Breast epithelium (tissue), 3 donors: ENCODE data around the gene GPT2.

Experiments
- POLR2A ChIP-seq: fragments of 450-650 bp; IDR thresholded peaks from one replicate; pipeline ENCODE4 v1.6.1; 2016; ENCODE audit warnings: antibody characterized with exemption, mild to moderate bottlenecking, moderate library complexity
- POLR2AphosphoS5 ChIP-seq, 3 donors: sonication (generic); formaldehyde crosslinking; IDR thresholded peaks; one replicate each; pipeline ENCODE4 v1.6.1; 2017; ENCODE audit warnings: antibody characterized with exemption in 3 of 3
- TF ChIP-seq, protein P1 (sequence below), 3 donors: fragments of 450-650 bp; IDR thresholded peaks; one replicate each; pipeline ENCODE4 v1.5.1; 2016 to 2017; ENCODE audit warnings: antibody characterized with exemption in 3 of 3, mild to moderate bottlenecking in 3 of 3, moderate library complexity in 3 of 3

DNA sequence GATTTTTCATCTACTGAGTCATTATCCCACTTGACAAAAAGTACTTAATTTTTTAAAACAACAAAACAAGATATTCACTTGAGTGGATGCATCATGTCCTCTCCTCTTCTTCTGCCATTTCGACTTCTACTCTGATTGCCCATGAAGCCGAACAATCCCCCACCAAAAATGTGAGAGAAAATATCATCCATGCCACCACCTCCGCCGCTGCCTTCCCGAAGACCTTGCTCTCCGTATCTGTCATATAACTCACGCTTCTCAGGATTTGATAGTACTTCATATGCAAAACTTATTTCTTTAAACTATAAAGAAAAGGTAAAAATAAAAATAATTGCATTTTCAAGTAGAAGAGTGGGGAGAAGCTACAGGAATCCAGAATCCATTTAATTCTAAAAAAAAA lies 87.1 kb downstream of the GPT2 start:
- TF ChIP-seq, protein P1, sequence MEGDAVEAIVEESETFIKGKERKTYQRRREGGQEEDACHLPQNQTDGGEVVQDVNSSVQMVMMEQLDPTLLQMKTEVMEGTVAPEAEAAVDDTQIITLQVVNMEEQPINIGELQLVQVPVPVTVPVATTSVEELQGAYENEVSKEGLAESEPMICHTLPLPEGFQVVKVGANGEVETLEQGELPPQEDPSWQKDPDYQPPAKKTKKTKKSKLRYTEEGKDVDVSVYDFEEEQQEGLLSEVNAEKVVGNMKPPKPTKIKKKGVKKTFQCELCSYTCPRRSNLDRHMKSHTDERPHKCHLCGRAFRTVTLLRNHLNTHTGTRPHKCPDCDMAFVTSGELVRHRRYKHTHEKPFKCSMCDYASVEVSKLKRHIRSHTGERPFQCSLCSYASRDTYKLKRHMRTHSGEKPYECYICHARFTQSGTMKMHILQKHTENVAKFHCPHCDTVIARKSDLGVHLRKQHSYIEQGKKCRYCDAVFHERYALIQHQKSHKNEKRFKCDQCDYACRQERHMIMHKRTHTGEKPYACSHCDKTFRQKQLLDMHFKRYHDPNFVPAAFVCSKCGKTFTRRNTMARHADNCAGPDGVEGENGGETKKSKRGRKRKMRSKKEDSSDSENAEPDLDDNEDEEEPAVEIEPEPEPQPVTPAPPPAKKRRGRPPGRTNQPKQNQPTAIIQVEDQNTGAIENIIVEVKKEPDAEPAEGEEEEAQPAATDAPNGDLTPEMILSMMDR (IDR thresholded peaks at IDR 0.05): no peak
- TF ChIP-seq POLR2A: no peak
- TF ChIP-seq POLR2AphosphoS5 (IDR thresholded peaks at IDR 0.05): no peak
